ENCODE measurements around the gene KCNAB1. TPM values are rescaled to one million over a fixed set of nuclear protein-coding genes. Genes with fewer than 3 reads are reported as not detected.

The KCNAB1 gene
- total RNA-seq, 1 donor from 2014 or later: 3.9 TPM

DNA sequence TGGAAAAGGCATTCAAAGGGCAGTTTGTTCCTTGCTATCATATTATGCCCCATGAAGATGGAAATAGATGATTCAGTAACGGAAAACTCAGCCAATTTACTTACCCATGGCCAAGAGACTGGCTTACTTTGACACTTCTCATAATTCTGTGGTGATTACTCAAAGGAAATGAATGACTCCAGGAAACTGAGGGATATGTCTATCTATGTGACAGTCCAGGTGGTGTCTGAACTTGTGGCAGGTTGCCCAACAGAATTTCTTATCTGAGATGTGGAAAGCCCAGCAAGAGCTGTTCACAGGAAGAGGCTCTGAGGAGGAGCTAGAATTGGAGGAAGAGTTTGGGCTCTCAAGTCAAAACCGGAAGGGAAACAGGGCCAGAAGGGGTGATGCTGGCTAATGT lies 91.2 kb downstream of the KCNAB1 start:
- Histone ChIP-seq H3K36me3 (no peaks in the 10 kb centered on the region), H3K4me1 (no peaks in the 10 kb centered on the region), H3K4me3 (no peak overlapping the region), H3K9me3 (no peaks in the 10 kb centered on the region), H3K27me3 (no peaks in the 10 kb centered on the region), H3K27ac (no peak overlapping the region)
- no peak for DNase-seq (ENCODE audit: extremely low spot score in 2 of 2)
- TF ChIP-seq POLR2AphosphoS5 (IDR thresholded peaks at IDR 0.05; ENCODE audit: insufficient read depth in 1 of 2, low read depth in 1 of 2) (no peak), POLR2A (IDR thresholded peaks at IDR 0.05) (no peak)
- TF ChIP-seq, protein P1, sequence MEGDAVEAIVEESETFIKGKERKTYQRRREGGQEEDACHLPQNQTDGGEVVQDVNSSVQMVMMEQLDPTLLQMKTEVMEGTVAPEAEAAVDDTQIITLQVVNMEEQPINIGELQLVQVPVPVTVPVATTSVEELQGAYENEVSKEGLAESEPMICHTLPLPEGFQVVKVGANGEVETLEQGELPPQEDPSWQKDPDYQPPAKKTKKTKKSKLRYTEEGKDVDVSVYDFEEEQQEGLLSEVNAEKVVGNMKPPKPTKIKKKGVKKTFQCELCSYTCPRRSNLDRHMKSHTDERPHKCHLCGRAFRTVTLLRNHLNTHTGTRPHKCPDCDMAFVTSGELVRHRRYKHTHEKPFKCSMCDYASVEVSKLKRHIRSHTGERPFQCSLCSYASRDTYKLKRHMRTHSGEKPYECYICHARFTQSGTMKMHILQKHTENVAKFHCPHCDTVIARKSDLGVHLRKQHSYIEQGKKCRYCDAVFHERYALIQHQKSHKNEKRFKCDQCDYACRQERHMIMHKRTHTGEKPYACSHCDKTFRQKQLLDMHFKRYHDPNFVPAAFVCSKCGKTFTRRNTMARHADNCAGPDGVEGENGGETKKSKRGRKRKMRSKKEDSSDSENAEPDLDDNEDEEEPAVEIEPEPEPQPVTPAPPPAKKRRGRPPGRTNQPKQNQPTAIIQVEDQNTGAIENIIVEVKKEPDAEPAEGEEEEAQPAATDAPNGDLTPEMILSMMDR (IDR thresholded peaks at IDR 0.05): no peak
- intact Hi-C loops (cut with DNase I): no loop called here

DNA sequence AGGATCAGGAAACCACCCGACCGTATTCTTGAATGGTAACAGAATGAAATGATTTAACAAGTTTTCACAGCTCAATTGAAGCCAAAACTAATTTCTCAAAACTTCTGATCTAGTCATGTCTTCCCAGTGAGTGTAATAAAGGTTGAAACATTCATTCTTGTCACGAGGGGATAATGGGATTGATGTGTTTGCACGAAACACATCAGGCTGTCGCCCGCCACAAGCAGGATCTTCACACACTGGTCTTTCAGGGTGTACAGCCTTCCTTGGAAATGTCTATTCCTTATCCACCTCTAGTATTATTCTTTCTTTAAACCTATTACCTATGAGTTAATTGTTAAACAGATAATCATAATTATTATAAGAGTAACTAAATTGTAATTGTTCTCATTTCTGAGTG lies 94.3 kb downstream of the KCNAB1 start:
- intact Hi-C loops (cut with DNase I): no loop called here
- TF ChIP-seq, protein P1 (IDR thresholded peaks at IDR 0.05): no peak
- TF ChIP-seq POLR2A (IDR thresholded peaks at IDR 0.05): no peak
- no peak for TF ChIP-seq POLR2AphosphoS5 (IDR thresholded peaks at IDR 0.05; ENCODE audit: insufficient read depth in 1 of 2, low read depth in 1 of 2)
- Histone ChIP-seq H3K9me3 (no peaks in the 10 kb centered on the region), H3K27ac (no peak overlapping the region), H3K27me3 (no peaks in the 10 kb centered on the region), H3K4me1 (no peaks in the 10 kb centered on the region), H3K36me3 (no peaks in the 10 kb centered on the region), H3K4me3 (no peak overlapping the region)
- no peak for DNase-seq (ENCODE audit: extremely low spot score in 2 of 2)

DNA sequence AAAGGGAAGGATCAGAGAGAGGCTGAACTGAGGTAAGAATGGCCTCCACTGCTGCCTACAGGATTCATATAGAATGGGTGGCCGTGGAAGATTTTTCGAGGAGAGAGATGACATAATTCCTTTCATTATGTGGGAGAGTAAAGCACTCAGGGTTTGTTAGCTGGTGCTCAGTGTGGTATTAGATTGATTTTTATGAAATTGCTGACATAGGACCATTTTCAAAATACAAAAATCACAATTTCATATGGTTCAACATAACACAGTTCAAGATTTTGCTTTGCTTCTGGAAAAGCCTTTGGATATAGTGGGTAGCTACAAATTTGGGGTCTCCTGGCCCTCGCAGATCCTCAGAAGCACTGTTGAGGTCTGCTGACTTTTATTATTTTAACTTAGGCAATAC lies 95.4 kb downstream of the KCNAB1 start:
- Histone ChIP-seq H3K27me3 (no peaks in the 10 kb centered on the region), H3K27ac (no peak overlapping the region), H3K36me3 (no peaks in the 10 kb centered on the region), H3K4me3 (no peak overlapping the region), H3K4me1 (no peaks in the 10 kb centered on the region), H3K9me3 (no peaks in the 10 kb centered on the region)
- intact Hi-C loops (cut with DNase I): no loop called here
- DNase-seq (ENCODE audit: extremely low spot score in 2 of 2): no peak
- TF ChIP-seq POLR2AphosphoS5 (IDR thresholded peaks at IDR 0.05; ENCODE audit: insufficient read depth in 1 of 2, low read depth in 1 of 2): no peak
- TF ChIP-seq, protein P1 (IDR thresholded peaks at IDR 0.05): no peak
- TF ChIP-seq POLR2A (IDR thresholded peaks at IDR 0.05): no peak

DNA sequence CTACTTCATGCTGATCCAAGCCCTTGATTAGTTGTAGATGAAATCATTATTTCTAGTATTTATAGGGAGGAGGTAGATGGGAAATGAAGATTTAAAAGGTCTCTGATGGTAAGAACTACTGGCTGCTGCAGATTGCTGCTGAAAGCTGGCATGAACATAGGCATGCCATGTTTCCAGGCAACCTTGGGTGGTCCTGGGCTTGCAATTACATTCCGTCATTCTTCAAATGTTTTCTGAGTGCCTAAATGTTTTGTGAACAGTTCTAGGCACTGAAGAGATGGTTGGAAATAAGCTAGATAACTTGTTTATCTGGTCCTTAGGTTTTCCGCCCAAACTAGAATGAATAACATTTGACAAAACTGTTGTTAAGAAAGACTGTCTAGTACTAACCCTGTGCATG lies 95.8 kb downstream of the KCNAB1 start:
- H3K36me3 ChIP-seq: no peaks in the 10 kb centered on the region
- no peaks in the 10 kb centered on the region for H3K27me3 ChIP-seq
- DNase-seq (ENCODE audit: extremely low spot score in 2 of 2): no peak
- H3K4me3 ChIP-seq: no peak overlapping the region
- H3K27ac ChIP-seq: no peak overlapping the region
- H3K9me3 ChIP-seq: no peaks in the 10 kb centered on the region
- intact Hi-C loops (cut with DNase I): no loop called here
- TF ChIP-seq POLR2AphosphoS5 (IDR thresholded peaks at IDR 0.05; ENCODE audit: insufficient read depth in 1 of 2, low read depth in 1 of 2): no peak
- TF ChIP-seq, protein P1 (IDR thresholded peaks at IDR 0.05): no peak
- TF ChIP-seq POLR2A (IDR thresholded peaks at IDR 0.05): no peak
- no peaks in the 10 kb centered on the region for H3K4me1 ChIP-seq

DNA sequence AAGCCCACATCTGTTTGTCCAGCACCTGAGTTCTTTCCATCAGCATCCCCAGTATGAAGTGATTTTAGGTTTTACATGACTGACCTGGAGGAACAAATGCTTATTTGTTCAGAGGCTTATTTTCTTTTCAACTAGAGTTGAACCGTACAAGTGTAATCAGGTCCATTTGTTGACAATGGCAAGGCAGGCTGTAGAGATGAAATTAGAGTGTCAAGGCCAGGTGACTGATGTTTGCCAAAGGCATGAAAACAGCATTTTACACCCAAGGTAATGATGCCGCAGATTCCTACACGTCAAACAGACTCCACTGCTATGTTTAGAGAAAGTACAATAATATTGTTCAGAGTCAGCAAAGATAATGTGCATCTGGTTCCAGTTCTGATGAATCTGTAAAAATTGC lies 96.5 kb downstream of the KCNAB1 start:
- Histone ChIP-seq H3K4me1 (no peaks in the 10 kb centered on the region), H3K9me3 (no peaks in the 10 kb centered on the region), H3K36me3 (no peaks in the 10 kb centered on the region), H3K27ac (no peak overlapping the region), H3K4me3 (no peak overlapping the region), H3K27me3 (no peaks in the 10 kb centered on the region)
- TF ChIP-seq POLR2A (IDR thresholded peaks at IDR 0.05) (no peak), POLR2AphosphoS5 (IDR thresholded peaks at IDR 0.05; ENCODE audit: insufficient read depth in 1 of 2, low read depth in 1 of 2) (no peak)
- TF ChIP-seq, protein P1 (IDR thresholded peaks at IDR 0.05): no peak
- no peak for DNase-seq (ENCODE audit: extremely low spot score in 2 of 2)
- intact Hi-C loops (cut with DNase I): no loop called here
